Measurements from ENCODE around the gene EBF4. TPM values are rescaled to one million over a fixed set of nuclear protein-coding genes. Genes with fewer than 3 reads are reported as not detected.

EBF4 gene
- total RNA-seq, 4 donors from 2014 or later = 0.36 to 1.5 (median 1.1) TPM; not detected in 1

DNA sequence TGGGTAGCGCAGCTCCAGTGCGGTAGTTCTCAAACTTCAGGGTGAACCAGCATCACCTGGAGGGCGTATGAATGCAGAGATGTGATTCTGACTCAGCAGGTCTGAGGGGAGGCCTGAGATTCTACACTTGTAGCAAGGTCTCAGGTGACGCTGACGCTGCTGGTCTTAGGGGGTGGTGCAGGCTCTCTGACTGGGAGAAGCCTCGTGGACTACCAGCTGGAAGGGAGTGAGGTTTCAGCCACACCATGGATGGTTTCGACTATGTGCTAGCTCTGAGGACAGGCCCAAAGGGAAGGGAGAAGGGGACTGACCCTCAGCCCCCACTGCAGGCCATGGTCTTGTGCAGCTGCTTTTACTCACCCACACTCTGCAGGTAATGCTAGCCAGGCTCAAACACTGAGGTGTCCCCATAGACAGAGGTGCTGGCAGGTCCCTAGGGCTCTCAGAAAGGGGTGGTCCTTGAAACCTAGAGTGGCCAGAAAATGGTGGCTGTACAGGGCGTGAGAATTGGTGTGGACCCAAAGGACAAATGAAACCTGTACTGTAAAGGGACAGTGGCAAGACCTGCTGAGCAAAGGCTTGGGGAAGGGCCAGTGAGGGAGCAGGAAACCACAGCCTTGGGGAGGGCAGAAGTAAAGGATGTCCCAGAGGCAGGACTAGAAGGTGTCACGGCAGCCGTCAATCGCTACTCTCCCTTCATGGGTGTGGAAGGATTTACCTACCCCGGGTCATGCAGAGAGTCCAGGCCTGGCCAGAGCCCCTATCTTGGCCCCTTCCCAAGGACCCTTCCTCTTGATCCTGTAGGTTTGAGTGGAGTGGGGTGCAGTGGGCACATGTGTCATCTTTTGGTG is 52.7 kb downstream of the EBF4 start:
- peaks cover 16 to 26% (median 17%) of the 10 kb centered on the region in 3 donors for H3K27me3 ChIP-seq
- DNase-seq = no peak
- in situ Hi-C loops (cut with MboI; ENCODE audit: low sequenced_read_pairs in 4 of 4) = no loop called here
- H3K27ac ChIP-seq = no peak overlapping the region
- TF ChIP-seq, protein P1, sequence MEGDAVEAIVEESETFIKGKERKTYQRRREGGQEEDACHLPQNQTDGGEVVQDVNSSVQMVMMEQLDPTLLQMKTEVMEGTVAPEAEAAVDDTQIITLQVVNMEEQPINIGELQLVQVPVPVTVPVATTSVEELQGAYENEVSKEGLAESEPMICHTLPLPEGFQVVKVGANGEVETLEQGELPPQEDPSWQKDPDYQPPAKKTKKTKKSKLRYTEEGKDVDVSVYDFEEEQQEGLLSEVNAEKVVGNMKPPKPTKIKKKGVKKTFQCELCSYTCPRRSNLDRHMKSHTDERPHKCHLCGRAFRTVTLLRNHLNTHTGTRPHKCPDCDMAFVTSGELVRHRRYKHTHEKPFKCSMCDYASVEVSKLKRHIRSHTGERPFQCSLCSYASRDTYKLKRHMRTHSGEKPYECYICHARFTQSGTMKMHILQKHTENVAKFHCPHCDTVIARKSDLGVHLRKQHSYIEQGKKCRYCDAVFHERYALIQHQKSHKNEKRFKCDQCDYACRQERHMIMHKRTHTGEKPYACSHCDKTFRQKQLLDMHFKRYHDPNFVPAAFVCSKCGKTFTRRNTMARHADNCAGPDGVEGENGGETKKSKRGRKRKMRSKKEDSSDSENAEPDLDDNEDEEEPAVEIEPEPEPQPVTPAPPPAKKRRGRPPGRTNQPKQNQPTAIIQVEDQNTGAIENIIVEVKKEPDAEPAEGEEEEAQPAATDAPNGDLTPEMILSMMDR (IDR thresholded peaks at IDR 0.05 in 4 of 5, conservative IDR thresholded peaks at IDR 0.05 in 1 of 5) = no peak
- no peak for TF ChIP-seq POLR2A (IDR thresholded peaks at IDR 0.05)
- no peak for ATAC-seq
- no peaks in the 10 kb centered on the region for H3K9me3 ChIP-seq
- intact Hi-C loops (cut with DNase I; ENCODE audit: low total_unique reads) = no loop called here
- H3K4me1 ChIP-seq = no peaks in the 10 kb centered on the region
- no peaks in the 10 kb centered on the region for H3K36me3 ChIP-seq
- no peak overlapping the region for H3K4me3 ChIP-seq

DNA sequence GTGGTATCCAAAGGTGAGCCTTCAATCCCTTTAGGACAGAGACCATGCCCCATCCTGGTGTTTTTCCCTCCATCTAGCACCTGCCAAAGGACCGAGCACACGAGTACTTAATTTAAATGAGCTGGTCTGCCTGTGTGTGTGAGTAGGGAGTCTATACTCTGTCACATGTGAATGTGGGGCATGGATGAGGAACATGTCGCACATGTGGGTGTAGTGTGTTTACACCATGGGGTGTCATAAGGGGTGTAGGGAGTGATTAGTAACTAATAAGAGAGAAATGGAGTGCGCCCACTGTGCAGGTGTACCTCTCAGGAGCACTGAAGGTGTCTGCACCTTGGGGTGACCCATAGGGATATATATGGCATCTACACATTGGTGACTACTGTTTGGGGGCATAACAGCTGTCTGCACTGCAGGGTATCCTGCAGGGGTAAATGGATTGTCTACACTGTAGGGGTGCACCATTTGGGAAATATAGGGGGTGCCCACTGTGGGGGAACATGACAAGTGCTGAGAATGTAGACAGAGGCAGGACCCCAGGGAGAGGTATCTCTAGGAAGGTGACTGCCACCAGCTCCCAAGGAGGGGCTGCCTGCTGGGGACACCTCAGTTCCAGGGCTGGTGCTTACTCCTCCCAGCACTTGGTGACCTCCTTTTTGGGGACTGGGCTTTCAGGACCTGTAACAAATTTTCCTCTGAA is 53.5 kb downstream of the EBF4 start:
- Histone ChIP-seq H3K27ac (no peak overlapping the region), H3K27me3 (peaks cover 23 to 33% (median 25%) of the 10 kb centered on the region in 3 donors), H3K4me1 (peaks cover 3 to 5% of the 10 kb centered on the region in 2 donors), H3K4me3 (no peak overlapping the region), H3K36me3 (no peaks in the 10 kb centered on the region), H3K9me3 (no peaks in the 10 kb centered on the region)
- no peak for TF ChIP-seq POLR2A (IDR thresholded peaks at IDR 0.05)
- TF ChIP-seq, protein P1 (IDR thresholded peaks at IDR 0.05 in 4 of 5, conservative IDR thresholded peaks at IDR 0.05 in 1 of 5) = no peak
- in situ Hi-C loops (cut with MboI; ENCODE audit: low sequenced_read_pairs in 4 of 4) = no loop called here
- ATAC-seq (no peak), DNase-seq (no peak)
- intact Hi-C loops (cut with DNase I; ENCODE audit: low total_unique reads) = no loop called here

DNA sequence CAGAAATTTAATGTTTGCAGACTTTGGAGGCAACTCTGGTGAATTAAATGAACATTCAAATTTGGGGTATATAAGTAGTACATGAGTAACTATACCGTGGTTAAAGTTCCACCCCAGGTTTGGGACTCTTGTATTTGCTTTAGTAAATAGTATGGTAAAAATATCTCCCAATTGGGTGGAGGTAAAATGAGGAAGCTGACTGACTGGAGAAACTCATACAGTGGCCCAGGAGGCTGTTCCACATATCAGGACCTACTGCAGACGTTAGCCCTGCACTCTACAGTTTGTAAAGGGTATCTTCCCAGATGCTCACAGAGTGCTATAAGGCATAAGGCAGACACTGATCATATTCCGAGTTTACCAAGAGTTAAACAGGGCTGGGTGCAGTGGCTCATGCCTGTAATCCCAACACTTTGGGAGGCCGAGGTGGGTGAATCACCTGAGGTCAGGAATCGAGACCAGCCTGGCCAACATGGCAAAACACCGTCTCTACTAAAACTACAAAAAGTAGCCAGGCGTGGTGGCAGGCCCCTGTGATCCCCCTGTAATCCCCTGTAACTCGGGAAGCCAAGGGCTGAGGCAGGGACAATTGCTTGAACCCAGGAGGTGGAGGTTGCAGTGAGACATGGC is 54.2 kb downstream of the EBF4 start:
- TF ChIP-seq POLR2A (IDR thresholded peaks at IDR 0.05) = no peak
- TF ChIP-seq, protein P1 (IDR thresholded peaks at IDR 0.05 in 4 of 5, conservative IDR thresholded peaks at IDR 0.05 in 1 of 5) = no peak
- ATAC-seq = no peak
- no peaks in the 10 kb centered on the region for H3K36me3 ChIP-seq
- in situ Hi-C loops (cut with MboI; ENCODE audit: low sequenced_read_pairs in 4 of 4) (no loop called here), intact Hi-C loops (cut with DNase I; ENCODE audit: low total_unique reads) (no loop called here)
- H3K9me3 ChIP-seq = no peaks in the 10 kb centered on the region
- no peak overlapping the region for H3K4me3 ChIP-seq
- peaks cover 27 to 38% (median 32%) of the 10 kb centered on the region in 3 donors for H3K27me3 ChIP-seq
- peaks cover 7% of the 10 kb centered on the region in 2 donors for H3K4me1 ChIP-seq
- H3K27ac ChIP-seq = no peak overlapping the region
- no peak for DNase-seq

DNA sequence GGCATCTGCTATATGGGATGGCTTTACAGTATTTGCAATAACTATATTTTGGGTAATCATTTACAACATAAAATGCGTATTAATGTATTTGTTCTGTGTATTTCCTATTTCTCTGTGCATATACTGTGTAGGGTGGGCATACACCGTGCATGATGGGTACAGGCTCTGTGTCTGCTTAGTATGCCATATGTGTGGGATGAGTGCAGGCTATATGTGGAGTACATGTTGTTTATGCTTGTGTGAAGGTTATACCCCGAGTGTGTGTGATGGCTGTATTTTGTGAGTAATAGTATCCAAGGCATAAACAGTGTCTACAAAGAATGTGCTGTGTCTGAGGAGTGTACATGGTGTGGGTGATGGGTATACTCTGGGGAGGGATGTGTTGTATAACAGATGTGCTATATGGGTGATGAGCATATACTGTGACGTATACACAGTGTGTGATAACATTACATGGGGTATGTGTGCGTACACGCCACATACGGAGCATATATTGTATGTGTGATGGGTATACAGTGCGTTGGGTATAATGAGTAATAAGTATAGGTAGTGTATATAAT is 55.2 kb downstream of the EBF4 start:
- Histone ChIP-seq H3K9me3 (no peaks in the 10 kb centered on the region), H3K27me3 (peaks cover 33 to 44% (median 38%) of the 10 kb centered on the region in 3 donors), H3K4me3 (no peak overlapping the region), H3K27ac (no peak overlapping the region), H3K4me1 (peaks cover 11 to 13% of the 10 kb centered on the region in 2 donors), H3K36me3 (no peaks in the 10 kb centered on the region)
- DNase-seq (no peak), ATAC-seq (no peak)
- in situ Hi-C loops (cut with MboI; ENCODE audit: low sequenced_read_pairs in 4 of 4) = no loop called here
- intact Hi-C loops (cut with DNase I; ENCODE audit: low total_unique reads) = no loop called here
- no peak for TF ChIP-seq POLR2A (IDR thresholded peaks at IDR 0.05)
- TF ChIP-seq, protein P1 (IDR thresholded peaks at IDR 0.05 in 4 of 5, conservative IDR thresholded peaks at IDR 0.05 in 1 of 5) = no peak
